K562 (cell line): ENCODE results near the gene CORO2A. TPM values are rescaled to one million over a fixed set of nuclear protein-coding genes. Genes with fewer than 3 reads are reported as not detected.

Experiments
- ATAC-seq: fragments of 200-7000 bp; cut with Tn5 transposase; 3 replicates; pipeline ENCODE4 v1.9.1; 2020; ENCODE audit warnings: moderate library complexity
- BruUV-seq: library from RNA; stranded (reverse); fragments of 400-500 nt; replicated peaks from 2 replicates; lab custom pipeline; 2021; lab: Mats Ljungman, UMichigan
- CTCF ChIA-PET: fragments of 300-600 bp; formaldehyde crosslinking; extraction: SDS; loops from one replicate; lab custom pipeline; 2021; ENCODE audit warnings: low intra/inter-chr PET ratio; lab: Yijun Ruan, JAX
- POLR2A ChIA-PET: fragments of 300-600, 350-650 bp; sonication (Branson Sonifier 250); formaldehyde crosslinking; extraction: SDS; loops from one replicate; lab custom pipeline; 2021; ENCODE audit warnings: antibody characterized with exemption, inconsistent platforms; lab: Yijun Ruan, JAX
- DNase-seq, 4 experiments: peaks; one replicate each; pipeline versions ENCODE4 v3.0.0 to v3.0.0-alpha.2; 2011 to 2018; ENCODE audit warnings: low spot score in 3 of 4, mixed read lengths in 3 of 4; ENCODE audit errors: extremely low read depth in 1 of 4
- FAIRE-seq: peaks from 2 replicates; lab custom pipeline; 2011; peaks lifted over from hg19 to GRCh38; lab: Jason Lieb, UNC
- H2AFZ ChIP-seq: 2 replicates; pipeline ENCODE4 v1.6.0; 2011; ENCODE audit warnings: low read depth, low read length, control low read depth, inconsistent platforms
- H3K27ac ChIP-seq: fragments of 200-600 bp; 3 replicates; pipeline ENCODE4 v1.8.0; 2011; ENCODE audit warnings: low read depth, mild to moderate bottlenecking, control low read depth, inconsistent platforms, low read length, moderate library complexity, mixed read lengths; ENCODE audit errors: extremely low read depth
- H3K27me3 ChIP-seq, 2 experiments: fragments of 300-600 bp in 1 of 2; 2 replicates in 1 of 2; 3 replicates in 1 of 2; pipeline versions ENCODE4 v1.6.0 to v1.8.0; 2011; ENCODE audit warnings: inconsistent platforms in 2 of 2, low read length in 2 of 2, mild to moderate bottlenecking in 1 of 2, mixed read lengths in 1 of 2, moderate library complexity in 1 of 2; ENCODE audit not compliant: control insufficient read depth in 2 of 2, insufficient read depth in 2 of 2
- H3K36me3 ChIP-seq: fragments of 300-600 bp; 3 replicates; pipeline ENCODE4 v1.8.0; 2011; ENCODE audit warnings: mild to moderate bottlenecking, low read length, inconsistent platforms; ENCODE audit not compliant: control insufficient read depth, insufficient read depth
- H3K4me1 ChIP-seq, 2 experiments: fragments of 200-600 bp in 1 of 2; replicated peaks in 1 of 2; 2 replicates in 1 of 2; 3 replicates in 1 of 2; pipeline versions ENCODE4 v1.5.1 to v1.8.0; 2011; ENCODE audit warnings: inconsistent platforms in 2 of 2, low read length in 2 of 2, mild to moderate bottlenecking in 1 of 2, mixed read lengths in 1 of 2, moderate library complexity in 1 of 2; ENCODE audit not compliant: control insufficient read depth in 2 of 2, insufficient read depth in 2 of 2
- H3K4me2 ChIP-seq: 2 replicates; pipeline ENCODE4 v1.6.1; 2011; ENCODE audit warnings: low read length, control low read depth, inconsistent platforms, mixed read lengths; ENCODE audit not compliant: insufficient read depth
- H3K4me3 ChIP-seq: fragments of 200-600 bp; sonication (generic), shearing (Covaris generic); 2 replicates; pipeline ENCODE4 v1.5.1; 2016; ENCODE audit warnings: control low read depth, inconsistent platforms
- H3K79me2 ChIP-seq: fragments of 200-600 bp; 3 replicates; pipeline ENCODE4 v1.8.0; 2011; ENCODE audit warnings: low read length, inconsistent platforms; ENCODE audit not compliant: control insufficient read depth, insufficient read depth
- H3K9ac ChIP-seq, 2 experiments: 2 replicates each; pipeline versions ENCODE4 v1.6.0 to v1.6.1; 2011; ENCODE audit warnings: low read depth in 2 of 2, low read length in 2 of 2, control low read depth in 1 of 2, inconsistent platforms in 1 of 2, mild to moderate bottlenecking in 1 of 2, mixed read lengths in 1 of 2; ENCODE audit not compliant: insufficient read depth in 1 of 2
- H3K9me1 ChIP-seq: one replicate; pipeline ENCODE4 v1.6.0; 2011; ENCODE audit warnings: inconsistent platforms, mild to moderate bottlenecking, low read length, moderate library complexity; ENCODE audit not compliant: control insufficient read depth, insufficient read depth
- H3K9me3 ChIP-seq: replicated peaks from 2 replicates; pipeline ENCODE4 v1.5.1; 2011; ENCODE audit warnings: low read depth, low read length, inconsistent platforms; ENCODE audit not compliant: control insufficient read depth, insufficient read depth
- H4K20me1 ChIP-seq: replicated peaks from 2 replicates; pipeline ENCODE4 v1.6.1; 2011; ENCODE audit warnings: low read length, inconsistent platforms, mixed read lengths; ENCODE audit not compliant: control insufficient read depth, insufficient read depth
- BCOR ChIP-seq: fragments of 450-650 bp; IDR thresholded peaks from 2 replicates; pipeline ENCODE4 v1.6.1; 2016
- CEBPB ChIP-seq: fragments of 450-650 bp; IDR thresholded peaks from 2 replicates; pipeline ENCODE4 v1.6.1; 2016; ENCODE audit warnings: missing genetic modification characterization, missing compliant biosample characterization
- CEBPG ChIP-seq, 3 experiments: fragments of 200-800 bp in 1 of 3; sonication (Bioruptor generic) in 1 of 3; sonication (generic) in 1 of 3; formaldehyde crosslinking in 1 of 3; IDR thresholded peaks in 2 of 3; conservative IDR thresholded peaks in 1 of 3; 2 replicates each; pipeline versions ENCODE4 v1.6.1 to v1.8.0; 2016 to 2022; ENCODE audit warnings: missing compliant biosample characterization in 2 of 3, missing genetic modification characterization in 2 of 3, mild to moderate bottlenecking in 1 of 3, missing genetic modification reagents in 1 of 3
- DNMT1 ChIP-seq: fragments of 450-650 bp; IDR thresholded peaks from 2 replicates; pipeline ENCODE4 v1.6.1; 2016; ENCODE audit warnings: antibody characterized with exemption, mild to moderate bottlenecking
- ID3 ChIP-seq, 2 experiments: fragments of 250-450 bp in 1 of 2; fragments of 450-650 bp in 1 of 2; sonication (Bioruptor Pico) in 1 of 2; IDR thresholded peaks; 2 replicates each; pipeline versions ENCODE4 v1.6.1 to v1.8.0; 2016 to 2021; ENCODE audit warnings: mild to moderate bottlenecking in 2 of 2, moderate library complexity in 2 of 2, missing compliant biosample characterization in 1 of 2, missing genetic modification characterization in 1 of 2
- IRF9 ChIP-seq: fragments of 450-650 bp; IDR thresholded peaks from 2 replicates; pipeline ENCODE4 v1.6.1; 2016; ENCODE audit warnings: missing biosample characterization, missing genetic modification characterization
- MAX ChIP-seq: sonication (generic); formaldehyde crosslinking; IDR thresholded peaks from 2 replicates; pipeline ENCODE4 v1.9.0; 2022; ENCODE audit warnings: mild to moderate bottlenecking, missing genetic modification reagents
- STAT5B ChIP-seq: fragments of 250-450 bp; sonication (Bioruptor Pico); IDR thresholded peaks from 2 replicates; pipeline ENCODE4 v1.8.0; 2021; ENCODE audit warnings: mild to moderate bottlenecking, inconsistent platforms
- TAF9B ChIP-seq: fragments of 450-650 bp; IDR thresholded peaks from 2 replicates; pipeline ENCODE4 v1.6.1; 2018; ENCODE audit warnings: mild to moderate bottlenecking; ENCODE audit not compliant: partially characterized antibody
- TRIM28 ChIP-seq: fragments of 450-650 bp; IDR thresholded peaks from 2 replicates; pipeline ENCODE4 v1.6.1; 2017
- ZNF134 ChIP-seq: fragments of 250-450 bp; sonication (Bioruptor Pico); conservative IDR thresholded peaks from 2 replicates; pipeline ENCODE4 v1.4.0; 2020
- ZNF408 ChIP-seq: fragments of 250-450 bp; sonication (Bioruptor Pico); IDR thresholded peaks from 2 replicates; pipeline ENCODE4 v1.4.0; 2020; ENCODE audit warnings: low read depth, mild to moderate bottlenecking, moderate library complexity
- ZNF707 ChIP-seq: fragments of 250-450 bp; sonication (Bioruptor Pico); conservative IDR thresholded peaks from 2 replicates; pipeline ENCODE4 v1.8.0; 2022; ENCODE audit warnings: inconsistent platforms, mild to moderate bottlenecking, moderate library complexity
- ZNF75A ChIP-seq: fragments of 450-650 bp; formaldehyde crosslinking; IDR thresholded peaks from 2 replicates; pipeline ENCODE4 v1.4.0; 2020; ENCODE audit warnings: mild to moderate bottlenecking
- WGBS: fragments of 100-300 bp; shearing (Covaris generic); methylation state at CpG from one replicate; pipeline ENCODE4 v1.1.6; 2016; ENCODE audit warnings: low coverage, mixed read lengths; ENCODE audit not compliant: insufficient coverage; ENCODE audit errors: missing lambda C conversion rate; 5-methylcytosine and 5-hydroxymethylcytosine counted together
- in situ Hi-C: fragments of 300-500 bp; cut with MboI; formaldehyde crosslinking; loops from 4 replicates; pipeline ENCODE4 v1.15.0; 2018; ENCODE audit warnings: inconsistent platforms, mixed read lengths
- intact Hi-C: fragments of 100-400 bp; cut with micrococcal nuclease; formaldehyde crosslinking; loops from 2 replicates; pipeline ENCODE4 v1.14.2; 2022
- polyA plus RNA-seq, 8 experiments: library from polyadenylated mRNA; depleted of rRNA in 4 of 8; stranded (reverse) in 5 of 8; unstranded in 3 of 8; fragments of >200 nt; fragmentation: Nextera tagmentation in 2 of 8; fragmentation: Illumina TruSeq in 1 of 8; extraction: Ambion mirVana in 2 of 8; extraction: Trizol in 1 of 8; gene quantifications; 2 replicates each; pipeline versions ENCODE4 v1.2.1 to v1.2.3, GENCODE V29; 2011 to 2014; ENCODE audit warnings: inconsistent platforms in 1 of 8, missing spikeins in 1 of 8
- total RNA-seq, 7 experiments: library from RNA; depleted of rRNA in 6 of 7; stranded (reverse); fragments of >200 nt in 6 of 7; fragmentation: Illumina TruSeq in 2 of 7; extraction: Trizol in 2 of 7; gene quantifications; 2 replicates each; pipeline versions ENCODE4 v1.2.1 to v1.2.3, GENCODE V29; 2011 to 2021; ENCODE audit warnings: low replicate concordance in 1 of 7

CORO2A gene
- total and polyA plus RNA-seq, 9 of the 15 experiments (the other 6 are each of a cell fraction or from before 2014, with no cell fraction given), result 9.5 to 26.6 (median 18.0) TPM

- TF ChIP-seq BCOR (no peak), DNMT1 (no peak), TAF9B (no peak), ZNF408 (CRISPR knock-in tag) (no peak), ZNF75A (CRISPR knock-in tag) (no peak)
These were observed 87.4 kb downstream of the CORO2A start (continued) for GRCh38 chr9:98105006-98105405.

- in situ Hi-C loops (no loop called here), intact Hi-C loops (no loop called here)
- Histone ChIP-seq H3K79me2 (no peaks in the 10 kb centered on the region), H3K4me2 (no peak overlapping the region), H3K27me3 (no peaks in the 10 kb centered on the region), H3K36me3 (peaks cover 70% of the 10 kb centered on the region; the same call in 2 of the 3 replicates), H4K20me1 (no peaks in the 10 kb centered on the region), H2AFZ (no peak overlapping the region), H3K4me3 (no peak overlapping the region), H3K9ac (no peak overlapping the region), H3K9me3 (no peaks in the 10 kb centered on the region), H3K4me1 (no peaks in the 10 kb centered on the region), H3K27ac (no peak overlapping the region), H3K9me1 (no peaks in the 10 kb centered on the region)
- ChIA-PET POLR2A (interaction anchor here (1.1 kb wide), 1 partner anchor 9 kb away, joined by 5 read pairs; no protein-coding TSS in a partner anchor), CTCF (no interaction called here)
- no TSS peak for BruUV-seq
- no peak for DNase-seq
- ATAC-seq, result no peak; the same call in 2 of the 3 replicates
- TF ChIP-seq ID3 (CRISPR knock-in tag; IDR thresholded peaks at IDR 0.05) (no peak), ID3 (tag; IDR thresholded peaks at IDR 0.05) (no peak), CEBPG (CRISPR knock-in tag; IDR thresholded peaks at IDR 0.05) (peak; percentile 50; the same call in 1 of the 2 replicates), CEBPG (tag; conservative IDR thresholded peaks at IDR 0.05 in 1 of 2, IDR thresholded peaks at IDR 0.05 in 1 of 2) (peak; percentile 36 to 54; a peak in 1 of 4 replicates), MAX (CRISPR knock-in tag) (no peak), TRIM28 (no peak), STAT5B (no peak), IRF9 (tag) (0 out of 2 replicates have a peak, but pooled peaks have one; percentile 27), CEBPB (tag) (peak; percentile 85), ZNF134 (no peak), ZNF707 (no peak)
- 86% methylated on average over 3 of the region's 3 CpGs for WGBS
- FAIRE-seq, result no peak
These were observed 88.0 kb downstream of the CORO2A start for GRCh38 chr9:98104445-98104881.
